Measurements from ENCODE around the gene MYO3B.

Gene MYO3B

DNA sequence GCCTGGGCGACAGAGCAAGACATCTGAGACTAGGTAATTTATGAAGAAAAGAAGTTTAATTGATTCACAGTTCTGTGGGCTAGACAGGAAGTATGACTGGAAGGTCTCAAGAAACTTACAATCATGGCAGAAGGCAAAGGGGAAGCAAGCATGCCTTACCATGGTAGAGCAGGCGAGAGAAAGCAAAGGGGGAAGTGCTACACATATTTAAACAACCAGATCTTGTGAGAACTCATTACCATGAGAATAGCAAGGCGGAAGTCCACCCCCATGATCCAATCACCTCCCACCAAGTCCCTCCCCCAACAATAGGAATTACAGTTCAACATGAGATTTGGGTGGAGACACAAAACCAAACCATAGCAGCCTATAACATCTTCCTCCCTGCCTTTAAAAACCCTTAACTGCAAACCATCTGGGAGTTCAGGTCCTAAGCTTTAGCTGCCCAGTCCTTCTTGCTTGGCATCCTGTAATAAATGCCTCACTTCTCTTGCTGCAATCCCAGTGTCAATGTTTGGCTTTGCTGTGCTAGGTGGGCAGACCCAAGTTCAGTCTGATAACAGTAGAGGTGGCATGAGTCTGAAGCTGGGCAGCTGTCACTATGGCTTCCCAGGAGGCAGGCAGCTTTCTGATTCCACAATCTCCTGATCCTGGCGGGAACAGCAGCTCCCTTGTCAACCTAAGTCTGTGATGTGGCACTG, 526.0 kb downstream of the MYO3B start:
- DNase-seq (ENCODE audit: low spot score), result no peak

Measured in iPS-NIHi11 (cell line).